ENCODE data around the gene FRMD4A.
"Not testable (repeated sequence)": the region's sequence is repeated elsewhere in the genome, so short reads cannot be mapped to it uniquely, and the experiment has no call there.

The FRMD4A gene

GRCh38 chr10:14236341-14236740 is 94.4 kb downstream of the FRMD4A start:
- no peaks in the 10 kb centered on the region for H3K27me3 ChIP-seq (replicated peaks; ENCODE audit: insufficient read depth, low read length)

GRCh38 chr10:14235566-14236195 is 95.0 kb downstream of the FRMD4A start:
- H3K79me2 ChIP-seq (ENCODE audit: low read length): no peaks in the 10 kb centered on the region
- no peaks in the 10 kb centered on the region for H3K9me3 ChIP-seq (replicated peaks; ENCODE audit: insufficient read depth, low read length)
- no peaks in the 10 kb centered on the region for H3K36me3 ChIP-seq (replicated peaks; ENCODE audit: insufficient read depth, low read length)
- no peaks in the 10 kb centered on the region for H3K27me3 ChIP-seq (replicated peaks; ENCODE audit: insufficient read depth, low read length)
- no peaks in the 10 kb centered on the region for H3K4me1 ChIP-seq (ENCODE audit: low read length)
- H3K9me2 ChIP-seq (replicated peaks; ENCODE audit: insufficient read depth, low read length): no peaks in the 10 kb centered on the region
- H3K27ac ChIP-seq (ENCODE audit: low read length): no peak overlapping the region
- H3K4me2 ChIP-seq (ENCODE audit: low read depth, low read length): no peak overlapping the region
- H2AFZ ChIP-seq (ENCODE audit: low read length): no peak overlapping the region
- H4K20me1 ChIP-seq (ENCODE audit: insufficient read depth, low read length): no peaks in the 10 kb centered on the region
- TF ChIP-seq EZH2phosphoT487 (IDR thresholded peaks at IDR 0.05; ENCODE audit: low read length) (no peak), EZH2 (optimal IDR thresholded peaks at IDR 0.05; ENCODE audit: low read depth, low read length) (no peak), CTCF (IDR thresholded peaks at IDR 0.05; ENCODE audit: low read length) (no peak)
- DNase-seq: no peak
- H3F3A ChIP-seq (ENCODE audit: insufficient read depth, low read length): no peaks in the 10 kb centered on the region
- H3K9ac ChIP-seq (ENCODE audit: low read length): no peak overlapping the region
- no peak overlapping the region for H3K4me3 ChIP-seq (ENCODE audit: low read length)

More at GRCh38 chr10:14236341-14236740, 94.4 kb downstream of the FRMD4A start:
- no peaks in the 10 kb centered on the region for H3K79me2 ChIP-seq (ENCODE audit: low read length)
- no peak overlapping the region for H3K4me3 ChIP-seq (ENCODE audit: low read length)
- H3K4me1 ChIP-seq (ENCODE audit: low read length): no peaks in the 10 kb centered on the region
- H4K20me1 ChIP-seq (ENCODE audit: insufficient read depth, low read length): no peaks in the 10 kb centered on the region
- TF ChIP-seq EZH2phosphoT487 (IDR thresholded peaks at IDR 0.05; ENCODE audit: low read length) (no peak), CTCF (IDR thresholded peaks at IDR 0.05; ENCODE audit: low read length) (no peak), EZH2 (optimal IDR thresholded peaks at IDR 0.05; ENCODE audit: low read depth, low read length) (no peak)
- H3K9ac ChIP-seq (ENCODE audit: low read length): no peak overlapping the region
- DNase-seq: no peak
- no peaks in the 10 kb centered on the region for H3K36me3 ChIP-seq (replicated peaks; ENCODE audit: insufficient read depth, low read length)
- no peak overlapping the region for H3K4me2 ChIP-seq (ENCODE audit: low read depth, low read length)
- H3K27ac ChIP-seq (ENCODE audit: low read length): no peak overlapping the region
- H3K9me3 ChIP-seq (replicated peaks; ENCODE audit: insufficient read depth, low read length): no peaks in the 10 kb centered on the region
- H2AFZ ChIP-seq (ENCODE audit: low read length): no peak overlapping the region
- no peaks in the 10 kb centered on the region for H3F3A ChIP-seq (ENCODE audit: insufficient read depth, low read length)
- H3K9me2 ChIP-seq (replicated peaks; ENCODE audit: insufficient read depth, low read length): no peaks in the 10 kb centered on the region

GRCh38 chr10:14233566-14233965 is 97.2 kb downstream of the FRMD4A start:
- H3K9ac ChIP-seq (ENCODE audit: low read length): no peak overlapping the region
- H3K4me2 ChIP-seq (ENCODE audit: low read depth, low read length): no peak overlapping the region
- no peaks in the 10 kb centered on the region for H4K20me1 ChIP-seq (ENCODE audit: insufficient read depth, low read length)
- no peaks in the 10 kb centered on the region for H3K27me3 ChIP-seq (replicated peaks; ENCODE audit: insufficient read depth, low read length)
- H3K79me2 ChIP-seq (ENCODE audit: low read length): no peaks in the 10 kb centered on the region
- H3K9me2 ChIP-seq (replicated peaks; ENCODE audit: insufficient read depth, low read length): no peaks in the 10 kb centered on the region
- H3K27ac ChIP-seq (ENCODE audit: low read length): no peak overlapping the region
- H3K4me3 ChIP-seq (ENCODE audit: low read length): no peak overlapping the region
- TF ChIP-seq CTCF (IDR thresholded peaks at IDR 0.05; ENCODE audit: low read length) (no peak), EZH2 (optimal IDR thresholded peaks at IDR 0.05; ENCODE audit: low read depth, low read length) (no peak), EZH2phosphoT487 (IDR thresholded peaks at IDR 0.05; ENCODE audit: low read length) (no peak)
- no peaks in the 10 kb centered on the region for H3K36me3 ChIP-seq (replicated peaks; ENCODE audit: insufficient read depth, low read length)
- no peaks in the 10 kb centered on the region for H3K4me1 ChIP-seq (ENCODE audit: low read length)
- DNase-seq: no peak
- H2AFZ ChIP-seq (ENCODE audit: low read length): no peak overlapping the region
- no peaks in the 10 kb centered on the region for H3F3A ChIP-seq (ENCODE audit: insufficient read depth, low read length)
- no peaks in the 10 kb centered on the region for H3K9me3 ChIP-seq (replicated peaks; ENCODE audit: insufficient read depth, low read length)

- H3K9ac ChIP-seq (ENCODE audit: low read length); DNase-seq; H3K4me2 ChIP-seq (ENCODE audit: low read depth, low read length); H3K9me2 ChIP-seq (replicated peaks; ENCODE audit: insufficient read depth, low read length); H3K36me3 ChIP-seq (replicated peaks; ENCODE audit: insufficient read depth, low read length); H3K27me3 ChIP-seq (replicated peaks; ENCODE audit: insufficient read depth, low read length); H3K9me3 ChIP-seq (replicated peaks; ENCODE audit: insufficient read depth, low read length); H3F3A ChIP-seq (ENCODE audit: insufficient read depth, low read length); H3K79me2 ChIP-seq (ENCODE audit: low read length); H3K4me3 ChIP-seq (ENCODE audit: low read length); H3K27ac ChIP-seq (ENCODE audit: low read length); H4K20me1 ChIP-seq (ENCODE audit: insufficient read depth, low read length); H3K4me1 ChIP-seq (ENCODE audit: low read length); H2AFZ ChIP-seq (ENCODE audit: low read length): not testable (repeated sequence)
Measured at GRCh38 chr10:14228798-14229197, 101.9 kb downstream of the FRMD4A start.

Data from MM.1S (cell line).